Measurements from ENCODE around the gene PTPRK.

DNA sequence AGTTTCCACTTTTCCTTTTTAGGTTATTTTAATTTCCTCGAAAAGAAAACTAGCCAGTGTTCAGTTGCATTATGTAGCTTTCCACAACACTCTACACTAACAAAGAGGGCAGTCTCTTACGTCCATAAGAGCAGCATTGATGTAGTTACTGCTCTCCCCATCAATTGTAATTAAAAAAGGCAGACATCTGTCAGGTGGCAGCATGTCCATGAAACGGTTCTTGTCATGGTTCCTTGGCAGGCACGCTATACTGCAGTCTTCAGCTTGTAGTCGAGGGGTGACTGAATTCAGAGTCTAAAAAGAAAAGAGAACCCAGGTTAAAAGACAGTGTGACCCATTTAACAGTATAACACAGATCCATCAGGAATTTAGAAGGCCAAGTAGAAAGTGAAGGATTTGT, 539.4 kb downstream of the PTPRK start:
- TF ChIP-seq, protein P1, sequence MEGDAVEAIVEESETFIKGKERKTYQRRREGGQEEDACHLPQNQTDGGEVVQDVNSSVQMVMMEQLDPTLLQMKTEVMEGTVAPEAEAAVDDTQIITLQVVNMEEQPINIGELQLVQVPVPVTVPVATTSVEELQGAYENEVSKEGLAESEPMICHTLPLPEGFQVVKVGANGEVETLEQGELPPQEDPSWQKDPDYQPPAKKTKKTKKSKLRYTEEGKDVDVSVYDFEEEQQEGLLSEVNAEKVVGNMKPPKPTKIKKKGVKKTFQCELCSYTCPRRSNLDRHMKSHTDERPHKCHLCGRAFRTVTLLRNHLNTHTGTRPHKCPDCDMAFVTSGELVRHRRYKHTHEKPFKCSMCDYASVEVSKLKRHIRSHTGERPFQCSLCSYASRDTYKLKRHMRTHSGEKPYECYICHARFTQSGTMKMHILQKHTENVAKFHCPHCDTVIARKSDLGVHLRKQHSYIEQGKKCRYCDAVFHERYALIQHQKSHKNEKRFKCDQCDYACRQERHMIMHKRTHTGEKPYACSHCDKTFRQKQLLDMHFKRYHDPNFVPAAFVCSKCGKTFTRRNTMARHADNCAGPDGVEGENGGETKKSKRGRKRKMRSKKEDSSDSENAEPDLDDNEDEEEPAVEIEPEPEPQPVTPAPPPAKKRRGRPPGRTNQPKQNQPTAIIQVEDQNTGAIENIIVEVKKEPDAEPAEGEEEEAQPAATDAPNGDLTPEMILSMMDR (IDR thresholded peaks at IDR 0.05 in 2 of 3, conservative IDR thresholded peaks at IDR 0.05 in 1 of 3; ENCODE audit: control insufficient read depth in 2 of 3, extremely low read depth in 1 of 3, insufficient read depth in 1 of 3, low read depth in 3 of 3, low read length in 3 of 3), result no peak
- TF ChIP-seq MYC (IDR thresholded peaks at IDR 0.05; ENCODE audit: insufficient read depth, insufficient read length, insufficient replicate concordance, low read length, severe bottlenecking), result no peak
- no peak for TF ChIP-seq NR2C2 (IDR thresholded peaks at IDR 0.05; ENCODE audit: borderline replicate concordance, control insufficient read depth, insufficient read length, low read depth)

Measured in GM12878 (cell line).